A204.1 (cell line): ENCODE data around the gene LRRC43.
"Not testable (repeated sequence)": the region's sequence is repeated elsewhere in the genome, so short reads cannot be mapped to it uniquely, and the experiment has no call there.

ENCODE experiments used
- FAIRE-seq: peaks from 2 replicates; lab custom pipeline; 2012; peaks lifted over from hg19 to GRCh38; lab: Jason Lieb, UNC

The LRRC43 gene

DNA sequence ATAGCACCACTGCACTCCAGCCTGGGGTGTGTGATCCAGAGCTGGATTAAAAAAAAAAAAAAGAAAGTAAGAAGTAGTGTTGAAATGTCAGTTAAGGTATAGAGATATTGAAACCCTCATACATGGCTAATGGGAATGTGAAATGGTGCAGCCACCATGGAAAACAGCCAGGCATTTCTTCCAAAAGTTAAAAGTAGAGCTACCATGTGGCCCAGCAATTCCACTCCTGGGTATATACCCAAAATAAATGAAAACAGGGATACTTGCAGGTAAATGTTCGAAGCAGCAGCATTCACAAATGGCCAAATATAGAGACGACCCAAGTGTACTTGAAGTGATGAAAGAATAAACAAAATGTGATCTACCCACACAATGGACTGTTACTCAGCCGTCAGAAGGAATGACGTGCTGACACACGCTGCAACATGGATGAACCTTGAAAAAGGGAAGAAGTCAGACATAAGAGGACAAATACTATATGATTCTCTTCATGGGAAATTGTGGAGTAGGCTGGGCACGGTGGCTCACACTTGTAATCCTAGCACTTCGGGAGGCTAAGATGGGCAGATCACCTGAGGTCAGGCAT, 24.1 kb upstream of the LRRC43 start:
- no peak for FAIRE-seq

GRCh38 chr12:122159882-122160281, 23.0 kb upstream of the LRRC43 start:
- FAIRE-seq: no peak

DNA sequence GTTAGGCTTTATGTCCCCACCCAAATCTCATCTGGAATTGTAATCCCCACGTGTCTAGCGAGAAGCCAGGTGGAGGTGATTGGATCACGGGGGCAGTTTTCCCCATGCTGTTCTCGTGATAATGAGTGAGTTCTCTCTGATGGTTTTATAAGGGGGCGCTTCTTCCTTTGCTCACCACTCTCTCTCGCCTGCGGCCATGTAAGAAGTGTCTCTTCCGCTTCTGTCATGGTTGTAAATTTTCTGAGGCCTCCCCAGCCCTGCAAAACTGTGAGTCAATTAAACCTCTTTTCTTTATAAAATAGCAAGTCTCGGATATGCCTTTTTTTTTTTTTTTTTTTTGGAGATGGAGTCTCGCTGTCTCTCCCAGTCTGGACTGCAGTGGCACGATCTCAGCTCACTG, 22.2 kb upstream of the LRRC43 start:
- FAIRE-seq: no peak

- FAIRE-seq: no peak
Observed at GRCh38 chr12:122161682-122162081, 21.2 kb upstream of the LRRC43 start.

DNA sequence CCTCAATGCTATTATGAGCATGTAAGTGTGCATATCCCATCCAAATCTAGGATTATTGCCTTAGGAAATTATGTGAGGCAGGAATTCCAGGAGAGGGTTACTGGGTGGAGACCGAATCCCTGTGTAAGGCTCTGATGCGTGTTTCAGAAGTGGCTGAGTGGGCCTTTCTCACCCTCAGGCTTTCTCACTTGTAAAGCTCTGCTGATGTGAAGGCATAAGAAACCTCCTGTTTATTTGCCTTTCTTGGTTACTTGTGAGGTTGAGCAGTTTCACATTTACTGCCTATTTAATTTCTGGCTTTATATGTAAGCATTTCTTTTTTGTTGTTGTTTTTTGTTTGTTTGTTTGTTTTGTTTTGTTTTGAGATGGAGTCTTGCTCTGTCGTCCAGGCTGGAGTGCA, 19.9 kb upstream of the LRRC43 start:
- no peak for FAIRE-seq

- FAIRE-seq: no peak
Observed at GRCh38 chr12:122166422-122167349, 16.2 kb upstream of the LRRC43 start.

GRCh38 chr12:122167356-122167925, 15.5 kb upstream of the LRRC43 start:
- FAIRE-seq: no peak

DNA sequence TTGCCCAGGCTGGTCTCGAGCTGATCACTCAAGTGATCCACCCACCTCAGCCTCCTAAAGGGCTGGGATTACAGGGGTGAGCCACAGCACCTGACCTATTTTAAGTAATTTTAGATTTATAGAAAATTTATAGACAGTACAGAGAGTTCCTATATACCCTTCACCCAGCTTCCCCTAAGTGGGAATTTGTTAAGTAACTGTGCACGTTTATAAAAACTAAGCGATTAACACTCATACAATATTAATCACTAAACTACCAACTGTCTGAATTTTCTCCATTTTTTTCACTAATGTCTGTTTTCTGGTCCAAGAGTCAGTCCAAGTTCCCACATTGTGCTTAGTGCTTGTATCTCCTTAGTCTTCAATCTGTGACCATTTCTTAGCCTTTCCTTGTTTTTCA, 14.4 kb upstream of the LRRC43 start:
- no peak for FAIRE-seq

GRCh38 chr12:122171399-122171798, 11.5 kb upstream of the LRRC43 start:
- no peak for FAIRE-seq

DNA sequence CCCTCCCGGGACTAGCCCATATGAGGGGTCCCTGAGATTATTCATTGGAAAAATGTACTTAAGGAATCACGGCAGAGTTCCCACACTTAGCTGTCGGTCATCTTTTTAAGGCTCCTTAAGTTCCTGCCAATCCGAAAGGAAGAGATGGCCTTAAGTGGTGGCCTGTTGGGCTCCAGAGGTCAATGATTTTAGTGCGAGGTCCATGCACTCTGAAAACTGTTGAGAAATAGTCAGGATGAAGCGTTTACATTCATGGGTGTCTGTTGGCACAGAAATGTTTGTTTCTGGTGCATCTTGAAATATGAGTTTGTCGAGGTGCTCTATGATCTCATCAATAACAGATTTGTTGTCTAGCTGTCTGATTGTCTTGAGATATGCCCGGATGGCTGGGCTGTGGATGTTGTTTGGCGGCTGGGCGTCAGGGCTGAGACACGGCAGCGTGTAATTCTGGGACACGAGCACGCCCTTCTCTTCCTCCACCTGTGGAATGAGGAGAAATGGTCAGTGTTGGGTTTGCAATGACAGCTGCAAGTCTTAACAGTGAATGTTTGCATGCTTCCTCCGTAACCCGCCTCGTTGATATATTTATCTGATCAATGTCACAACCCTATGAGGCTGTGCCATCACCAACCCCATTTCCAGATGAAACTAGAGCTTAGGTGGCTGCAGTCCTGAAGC, 10.5 kb upstream of the LRRC43 start:
- no peak for FAIRE-seq

DNA sequence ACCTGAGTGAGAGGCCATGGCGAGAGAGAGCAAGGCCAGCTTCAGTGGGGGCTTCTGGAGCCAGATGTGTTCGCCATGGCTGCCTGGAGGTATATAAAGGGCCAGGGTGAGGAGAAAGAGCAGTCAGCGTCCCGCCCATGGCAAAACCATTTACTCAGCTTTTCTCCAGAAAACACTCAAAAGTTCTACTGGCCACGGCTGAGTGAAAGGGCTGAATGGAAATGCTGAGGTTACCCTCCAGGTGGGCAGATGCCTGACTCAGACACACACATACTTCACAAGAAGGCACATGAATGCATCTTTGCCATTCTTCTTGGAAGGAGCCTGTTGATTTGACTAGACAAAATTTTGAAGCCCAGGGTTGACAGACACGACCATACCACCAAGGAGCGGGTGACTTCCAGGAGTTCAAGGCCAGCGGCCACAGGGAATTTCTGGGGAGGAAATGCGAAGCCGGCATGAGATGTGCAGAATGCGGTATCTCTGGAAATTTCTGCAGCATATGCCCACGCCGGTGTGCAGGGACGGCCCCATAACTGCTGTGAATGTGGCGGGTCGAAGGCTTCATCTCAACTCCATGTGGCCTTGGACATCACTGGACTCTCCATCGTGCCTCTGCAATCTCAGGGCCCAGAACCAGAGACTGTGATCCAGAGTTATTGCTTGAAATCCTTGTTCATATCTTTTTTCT, 8.6 kb upstream of the LRRC43 start, which contains the start of gene IL31:
TSS of gene IL31 (minus strand) at position 67 of the 691 bp plus-strand sequence. CDS start at position 18, 49 bp downstream.
- no peak for FAIRE-seq

- FAIRE-seq: not testable (repeated sequence)
Observed at GRCh38 chr12:122176473-122176872, 6.5 kb upstream of the LRRC43 start.

DNA sequence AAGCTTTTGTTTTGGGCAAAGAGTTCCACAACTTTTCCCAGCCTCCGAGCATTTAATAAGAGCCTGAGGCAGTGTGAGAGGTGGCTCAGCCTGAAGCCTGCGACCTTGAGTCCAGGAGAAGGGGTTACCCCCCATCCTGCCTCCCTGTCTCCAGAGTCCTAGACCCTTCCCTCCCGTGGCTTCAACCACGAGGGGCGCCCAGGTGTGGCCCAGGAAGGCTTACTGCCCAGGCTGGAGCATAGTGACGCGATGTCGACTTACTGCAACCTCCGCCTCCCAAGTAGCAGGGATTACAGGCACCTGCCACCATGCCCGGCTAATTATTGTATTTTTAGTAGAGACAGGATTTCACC, 641 bp downstream of the LRRC43 start:
- FAIRE-seq: no peak

DNA sequence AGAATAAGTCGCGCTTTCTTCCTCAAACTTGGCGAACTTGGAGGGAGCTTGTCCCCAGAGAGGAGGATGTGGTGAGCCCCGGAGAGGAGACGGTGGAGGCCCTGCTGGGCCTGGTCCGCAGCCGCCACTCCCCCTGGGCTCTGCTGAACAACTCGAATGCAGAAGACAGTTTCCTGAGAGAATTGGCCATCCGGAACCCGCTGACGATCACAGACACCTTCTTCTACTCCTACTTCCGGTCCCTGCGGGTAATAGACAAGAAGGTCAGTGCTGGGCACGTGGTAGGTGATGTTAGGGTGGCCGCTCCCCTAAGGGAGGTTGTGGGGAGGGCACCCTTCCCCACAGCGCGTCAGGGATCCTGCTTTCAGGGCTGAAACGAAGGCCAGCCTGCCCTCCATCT, 1.6 kb downstream of the LRRC43 start:
- no peak for FAIRE-seq

GRCh38 chr12:122185079-122185478, 2.2 kb downstream of the LRRC43 start:
- FAIRE-seq: no peak

- FAIRE-seq: no peak
Observed at GRCh38 chr12:122185494-122186082, 2.7 kb downstream of the LRRC43 start.

- FAIRE-seq: no peak
Observed at GRCh38 chr12:122187466-122187865, 4.5 kb downstream of the LRRC43 start.

- FAIRE-seq: no peak
Observed at GRCh38 chr12:122189626-122190475, 6.9 kb downstream of the LRRC43 start.

GRCh38 chr12:122190842-122191668, 8.1 kb downstream of the LRRC43 start:
- peak; percentile 21 for FAIRE-seq

DNA sequence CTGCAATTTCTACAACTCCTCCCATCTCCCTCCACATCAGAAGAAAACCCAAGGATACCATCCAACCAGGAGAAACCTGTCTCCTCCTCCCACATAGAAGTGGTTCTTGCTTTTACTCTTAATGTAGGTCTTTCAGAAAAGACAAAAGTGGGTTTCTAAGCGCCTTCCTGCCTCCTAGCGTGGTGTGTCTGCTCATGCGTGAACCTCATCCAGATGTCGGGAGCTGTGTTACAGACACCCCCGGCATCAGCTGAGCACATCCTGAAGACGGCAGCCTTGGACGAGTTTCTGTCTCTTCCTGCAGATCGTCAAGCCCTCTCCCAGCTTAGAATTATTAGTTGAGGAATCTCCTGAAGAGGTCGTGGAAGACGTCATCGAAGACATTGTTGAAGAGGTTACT, 9.5 kb downstream of the LRRC43 start:
- FAIRE-seq: no peak
